GM10266 (cell line): Measurements from ENCODE around the gene IFIT1.

Experiments
- DNase-seq: peaks from one replicate; pipeline ENCODE4 v3.0.0; 2012; ENCODE audit errors: extremely low spot score
- TF ChIP-seq, protein P1 (sequence below): IDR thresholded peaks from 2 replicates; pipeline ENCODE4 v1.5.1; 2012; ENCODE audit warnings: mild to moderate bottlenecking, low read depth; ENCODE audit not compliant: control insufficient read depth, insufficient read depth; ENCODE audit errors: missing control alignments

The IFIT1 gene

DNA sequence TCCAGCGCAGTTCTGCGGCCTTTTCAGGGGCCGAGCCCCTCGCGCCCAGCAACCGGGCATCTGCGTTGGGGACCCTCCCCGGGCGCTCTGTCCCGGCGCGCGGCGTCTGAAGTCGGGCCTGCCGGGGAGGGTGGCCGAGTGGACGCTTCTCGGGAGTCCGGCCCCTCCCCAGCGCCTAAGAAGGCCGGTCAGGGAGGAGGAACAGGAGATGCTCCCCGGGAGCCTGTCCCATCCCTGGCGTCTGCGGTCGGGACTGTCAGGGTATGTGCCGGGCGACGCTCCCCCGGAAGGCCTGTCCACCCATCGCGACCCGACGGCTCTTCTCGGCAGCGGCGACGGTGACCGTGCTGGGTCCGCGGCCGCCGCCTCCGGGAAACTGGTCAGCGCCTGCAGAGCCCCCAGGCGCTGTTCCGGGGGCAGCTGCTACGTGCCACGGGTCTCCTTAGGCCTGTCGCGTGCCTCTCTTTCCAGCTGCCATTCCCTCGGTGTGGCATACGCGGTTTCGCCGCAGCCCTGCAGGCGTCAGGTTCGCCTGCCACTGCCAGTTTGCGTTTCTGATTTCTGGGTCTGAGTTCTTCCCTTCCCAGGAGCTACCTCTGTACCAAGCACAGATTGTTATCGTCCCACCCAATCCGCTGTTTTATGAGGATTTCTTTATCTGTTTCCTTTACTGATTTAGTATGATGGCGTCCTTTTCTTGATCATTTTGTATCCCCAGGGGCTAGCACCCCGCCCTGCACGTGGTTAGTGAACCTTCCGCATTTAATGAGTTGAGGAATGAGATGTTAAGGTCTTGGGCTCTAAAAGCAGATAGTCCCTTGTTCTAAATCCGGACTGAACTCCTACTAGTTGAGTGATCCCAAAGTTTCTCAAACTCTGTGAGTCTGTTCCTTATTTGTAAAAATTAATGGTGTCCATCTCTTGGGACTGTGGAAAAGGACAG is 22.7 kb downstream of the IFIT1 start:
- TF ChIP-seq, protein P1, sequence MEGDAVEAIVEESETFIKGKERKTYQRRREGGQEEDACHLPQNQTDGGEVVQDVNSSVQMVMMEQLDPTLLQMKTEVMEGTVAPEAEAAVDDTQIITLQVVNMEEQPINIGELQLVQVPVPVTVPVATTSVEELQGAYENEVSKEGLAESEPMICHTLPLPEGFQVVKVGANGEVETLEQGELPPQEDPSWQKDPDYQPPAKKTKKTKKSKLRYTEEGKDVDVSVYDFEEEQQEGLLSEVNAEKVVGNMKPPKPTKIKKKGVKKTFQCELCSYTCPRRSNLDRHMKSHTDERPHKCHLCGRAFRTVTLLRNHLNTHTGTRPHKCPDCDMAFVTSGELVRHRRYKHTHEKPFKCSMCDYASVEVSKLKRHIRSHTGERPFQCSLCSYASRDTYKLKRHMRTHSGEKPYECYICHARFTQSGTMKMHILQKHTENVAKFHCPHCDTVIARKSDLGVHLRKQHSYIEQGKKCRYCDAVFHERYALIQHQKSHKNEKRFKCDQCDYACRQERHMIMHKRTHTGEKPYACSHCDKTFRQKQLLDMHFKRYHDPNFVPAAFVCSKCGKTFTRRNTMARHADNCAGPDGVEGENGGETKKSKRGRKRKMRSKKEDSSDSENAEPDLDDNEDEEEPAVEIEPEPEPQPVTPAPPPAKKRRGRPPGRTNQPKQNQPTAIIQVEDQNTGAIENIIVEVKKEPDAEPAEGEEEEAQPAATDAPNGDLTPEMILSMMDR, result no peak
- peak; percentile 27 for DNase-seq

DNA sequence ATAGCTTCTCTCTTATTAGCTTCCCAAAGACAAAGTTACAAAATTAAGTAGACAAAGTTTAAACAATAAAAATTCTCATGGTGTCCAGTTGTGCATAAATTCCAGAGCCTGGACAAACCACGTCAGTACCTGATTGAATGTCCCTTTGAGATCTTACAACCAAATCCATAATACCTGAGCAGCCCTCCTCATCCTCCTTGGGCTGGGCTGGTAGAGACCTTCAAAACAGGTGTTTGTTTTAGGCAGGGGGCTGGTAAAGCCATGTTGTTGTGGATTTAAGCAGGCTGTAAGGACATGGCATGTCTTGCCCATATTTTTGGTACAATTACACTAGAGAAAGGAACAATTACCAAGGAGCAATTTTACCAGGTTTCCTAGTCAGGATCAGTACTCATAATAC is 24.0 kb downstream of the IFIT1 start:
- DNase-seq, result no peak
- TF ChIP-seq, protein P1, result no peak

DNA sequence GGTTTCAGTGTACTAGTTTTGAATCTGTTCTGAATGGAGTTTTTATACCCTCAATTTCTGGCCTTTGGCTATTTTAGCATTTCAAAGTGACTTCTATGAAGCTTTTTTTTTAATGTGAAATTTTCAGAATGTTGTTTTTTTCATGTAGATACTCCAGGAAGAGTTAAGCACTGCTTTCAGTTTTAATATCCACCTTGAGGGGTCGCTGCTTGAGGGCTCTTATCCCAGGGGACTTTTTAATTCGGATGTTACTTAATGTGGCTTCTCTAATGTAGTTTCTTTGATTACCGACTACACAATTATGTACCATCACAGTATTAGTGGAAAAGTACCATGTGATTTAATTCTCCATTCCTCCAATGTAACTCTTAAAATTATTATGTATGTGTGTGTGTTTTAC is 27.1 kb downstream of the IFIT1 start:
- DNase-seq, result no peak
- TF ChIP-seq, protein P1, result peak; percentile 32

DNA sequence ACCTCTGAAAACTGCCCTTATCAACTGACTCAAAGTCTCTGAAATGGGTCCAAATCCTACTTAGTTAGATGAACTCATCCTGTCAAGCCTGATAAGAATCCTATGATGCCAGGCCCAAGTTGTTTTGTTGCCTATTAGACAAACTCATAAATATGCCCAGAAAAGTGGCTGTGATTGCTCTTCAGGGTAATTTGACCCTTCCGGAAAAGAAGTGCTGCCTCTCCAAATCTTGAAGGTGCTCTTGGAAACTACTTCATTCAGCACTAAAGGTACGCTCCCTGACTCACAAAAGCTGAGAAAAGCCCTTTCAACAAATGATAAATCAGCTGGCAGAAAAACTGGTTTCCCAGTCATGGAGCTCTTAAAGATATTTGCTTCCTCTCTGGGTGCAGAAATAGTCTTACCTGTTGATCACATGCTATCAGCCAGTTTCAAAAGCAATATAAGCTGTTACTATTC is 28.6 kb downstream of the IFIT1 start:
- DNase-seq, result no peak
- TF ChIP-seq, protein P1, result no peak

DNA sequence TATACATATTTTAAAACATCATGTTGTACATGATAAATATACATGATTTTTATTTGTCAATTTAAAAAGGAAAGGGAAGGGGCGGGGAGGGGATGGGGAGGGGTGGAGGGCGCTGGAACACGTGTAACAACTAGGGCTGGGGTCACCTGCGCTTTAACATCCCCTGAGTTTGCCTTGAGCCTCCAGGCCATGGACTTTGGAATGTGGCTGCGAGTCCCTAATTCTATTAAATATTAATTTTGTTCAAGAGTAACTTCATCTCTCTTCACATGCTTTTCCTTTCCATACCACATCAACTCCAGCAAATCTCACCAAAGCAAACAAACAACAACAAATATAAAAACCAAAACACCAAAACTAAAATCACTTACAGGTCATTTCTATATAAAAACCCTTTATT is 32.6 kb downstream of the IFIT1 start:
- TF ChIP-seq, protein P1, result no peak
- no peak for DNase-seq

DNA sequence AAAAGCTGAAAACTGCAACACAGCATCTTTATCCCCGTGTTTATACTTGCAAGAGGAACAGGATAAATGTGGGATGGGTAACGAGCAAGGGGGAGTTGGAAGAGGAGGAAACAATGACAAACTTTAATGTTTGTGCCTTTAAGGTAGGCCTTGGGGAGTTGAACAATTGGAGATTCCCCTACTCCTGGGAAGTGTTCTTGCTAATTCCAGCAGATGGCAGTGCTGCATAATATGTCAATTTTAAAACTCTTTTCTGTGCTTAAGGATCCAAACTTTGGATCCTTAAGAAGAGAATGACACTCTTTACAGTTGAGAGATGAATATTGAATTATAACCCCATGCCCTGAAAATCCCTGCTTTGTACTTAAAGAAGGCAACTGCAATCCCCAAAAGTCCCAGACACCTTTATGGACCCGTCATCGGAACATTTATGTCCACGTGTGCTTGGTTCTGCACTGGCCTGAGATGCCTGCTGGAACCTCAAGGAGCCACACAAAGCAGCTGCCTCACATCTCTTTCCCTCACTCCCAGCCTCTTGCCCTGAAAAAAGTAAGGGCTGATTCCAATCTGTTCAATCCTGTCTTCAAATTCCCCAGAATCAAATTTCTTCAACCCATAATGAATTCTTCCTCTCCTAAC is 33.9 kb downstream of the IFIT1 start:
- TF ChIP-seq, protein P1, result peak; percentile 73
- DNase-seq, result peak; percentile 43

DNA sequence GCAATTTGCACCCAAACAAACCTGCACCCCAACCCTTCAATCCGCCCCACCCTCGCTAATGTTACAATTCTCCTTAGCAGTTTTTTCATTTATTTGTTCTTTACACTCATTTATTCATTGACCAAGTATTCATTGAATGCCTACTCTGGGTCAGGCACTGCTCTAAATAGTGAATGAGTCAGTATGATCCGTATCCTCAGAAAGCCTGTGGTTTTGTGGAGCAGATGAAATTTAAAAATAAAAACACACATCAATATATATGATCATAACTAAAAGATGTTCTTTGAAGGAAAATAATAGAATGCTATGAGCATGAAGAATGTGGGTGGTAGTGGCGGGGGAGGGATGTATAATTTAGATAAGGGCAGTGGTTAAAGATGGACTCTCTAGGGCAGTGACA is 35.2 kb downstream of the IFIT1 start:
- TF ChIP-seq, protein P1, result no peak
- DNase-seq, result no peak
